Measurements from ENCODE around the gene GLYAT.

The GLYAT gene

DNA sequence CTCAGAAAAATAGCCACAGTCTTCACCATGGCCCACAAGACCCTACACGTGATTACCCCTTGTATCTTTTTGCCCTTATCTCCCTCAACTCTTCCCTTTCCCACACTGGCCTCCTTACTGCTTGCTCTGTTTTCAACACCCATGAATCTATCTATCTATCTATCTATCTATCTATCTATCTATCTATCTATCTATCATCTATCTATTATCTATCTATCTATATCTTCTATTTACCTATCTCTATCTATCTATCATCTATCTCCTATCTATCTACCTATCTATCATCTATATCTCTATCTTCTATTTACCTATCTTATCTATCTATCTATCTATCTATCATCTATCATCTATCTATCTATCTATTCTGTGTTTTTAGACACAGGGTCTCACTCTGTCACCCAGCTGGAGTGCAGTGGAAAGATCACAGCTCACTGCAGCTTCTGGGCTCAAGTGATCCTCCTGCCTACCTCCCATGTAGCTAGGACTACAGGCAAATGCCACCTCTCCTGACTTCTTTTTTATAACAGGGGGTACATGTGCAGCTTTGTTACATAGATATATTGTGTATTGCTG lies 55.1 kb downstream of the GLYAT start:
- no peak for DNase-seq

DNA sequence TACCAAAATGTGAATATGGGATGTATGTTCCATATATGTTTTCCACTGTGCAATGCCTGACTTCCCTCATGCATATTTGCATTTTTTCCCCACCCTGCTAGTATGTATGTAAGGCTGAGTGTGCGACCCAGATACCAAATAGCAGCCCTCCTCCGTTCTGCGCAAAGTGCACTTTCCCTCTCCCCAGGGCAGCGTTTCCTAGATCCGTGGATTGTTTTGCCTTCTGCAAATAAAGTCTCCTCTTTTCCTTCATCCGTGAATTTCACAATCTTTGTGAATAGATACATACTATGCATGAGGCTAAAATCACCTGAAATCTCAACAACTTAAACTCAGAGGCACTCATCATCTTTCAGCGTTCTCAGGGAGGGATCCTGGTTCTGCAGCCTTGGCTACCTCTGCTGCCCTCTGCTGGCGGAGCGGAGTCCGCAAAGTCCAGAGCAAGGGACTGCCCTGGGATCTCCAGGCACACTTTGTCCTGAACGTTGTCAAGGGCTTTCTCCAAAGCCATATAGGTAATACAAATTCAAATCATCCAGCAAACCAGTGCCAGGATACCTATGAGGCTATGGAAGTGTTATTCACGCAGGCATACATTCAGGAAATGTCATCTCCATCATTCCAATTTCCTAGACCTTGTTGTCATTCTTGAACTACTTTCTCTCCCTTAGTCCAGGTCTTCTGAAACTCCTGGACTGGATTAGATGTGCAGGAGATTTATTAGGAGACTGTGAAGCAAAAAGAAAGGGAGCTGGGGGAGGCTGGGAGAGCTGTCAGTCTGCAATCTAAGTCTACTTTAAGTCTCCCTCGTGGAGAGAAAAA lies 56.2 kb downstream of the GLYAT start:
- DNase-seq: peak; percentile 56

DNA sequence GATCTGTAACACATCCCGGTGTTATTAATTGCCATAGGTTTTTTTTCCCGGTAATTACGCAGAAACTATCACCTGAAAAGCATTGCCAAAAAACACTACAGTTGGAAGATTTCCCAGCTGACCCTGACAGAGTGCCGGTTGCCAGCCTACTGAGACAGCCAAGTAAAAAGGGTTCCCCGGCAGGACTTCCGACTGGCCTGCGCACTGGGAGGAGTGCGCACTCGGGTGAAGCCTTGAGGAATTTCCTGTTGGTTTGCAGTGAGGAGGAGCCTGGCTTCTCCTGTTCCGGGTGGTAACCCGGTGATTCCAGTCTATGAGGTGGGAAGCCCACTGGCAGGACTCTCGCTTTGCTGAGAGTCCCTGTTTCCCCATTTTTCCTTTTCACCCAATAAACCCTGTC lies 57.1 kb downstream of the GLYAT start:
- no peak for DNase-seq

DNA sequence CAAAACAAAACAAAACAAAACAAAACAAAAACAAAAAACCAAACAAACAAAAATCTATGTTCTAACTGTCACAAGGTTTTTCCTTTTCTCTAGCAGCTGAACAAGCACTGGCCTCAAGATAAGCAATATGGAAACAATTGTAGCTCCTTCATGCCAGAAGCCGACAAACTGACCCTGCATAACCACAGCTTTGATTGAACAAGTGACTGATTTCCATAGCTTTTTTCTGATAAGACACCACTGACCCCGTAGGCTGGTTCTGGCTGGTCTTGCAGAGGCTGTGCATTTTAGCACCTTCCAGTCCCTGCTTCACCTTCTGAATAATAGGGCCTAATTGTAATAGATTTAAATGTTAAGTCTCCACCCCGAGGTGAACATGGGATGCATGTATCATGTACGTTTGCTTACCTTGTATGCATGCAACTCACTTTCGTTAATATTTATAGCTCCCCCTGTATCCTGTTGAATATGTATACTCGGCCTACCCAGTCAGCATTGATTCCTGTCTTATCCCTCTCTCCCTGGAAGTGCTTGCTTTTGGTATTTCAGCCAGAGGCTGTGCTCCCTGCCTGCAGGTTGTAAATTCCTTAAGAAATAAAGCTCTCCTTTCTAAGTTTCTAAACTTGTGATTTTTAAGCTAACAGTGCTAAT lies 59.6 kb downstream of the GLYAT start:
- no peak for DNase-seq

DNA sequence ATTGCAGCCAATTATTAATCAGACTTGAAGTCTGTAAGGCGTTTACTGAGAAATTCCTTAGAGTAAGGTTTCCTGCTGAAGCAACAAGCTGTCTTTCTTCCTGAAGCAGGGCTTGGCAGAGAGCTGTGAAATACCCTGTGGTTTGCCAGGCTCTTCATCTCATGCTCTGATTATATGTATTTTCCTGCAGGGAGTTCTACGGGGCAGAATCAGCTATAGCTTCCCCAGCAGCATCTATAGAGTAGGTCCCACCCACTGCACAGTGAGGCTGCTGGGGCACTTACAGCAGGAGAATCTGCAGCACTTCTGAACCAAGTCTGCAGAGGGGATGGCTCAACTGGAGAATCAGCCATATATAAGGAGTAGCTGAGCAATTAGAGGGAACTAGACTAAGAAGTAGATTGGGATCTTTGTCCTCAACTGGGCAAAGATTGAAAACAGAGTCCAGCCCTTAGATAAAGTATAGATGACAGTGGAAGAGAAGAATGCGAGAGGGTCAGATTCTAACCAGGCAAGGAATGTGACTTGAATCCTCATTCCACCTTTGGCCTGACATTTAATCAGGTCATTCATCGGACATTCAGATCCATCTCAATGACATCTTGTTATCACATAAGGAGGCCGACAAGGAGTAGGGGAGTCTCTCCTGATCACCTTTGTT lies 71.7 kb downstream of the GLYAT start:
- DNase-seq: no peak

DNA sequence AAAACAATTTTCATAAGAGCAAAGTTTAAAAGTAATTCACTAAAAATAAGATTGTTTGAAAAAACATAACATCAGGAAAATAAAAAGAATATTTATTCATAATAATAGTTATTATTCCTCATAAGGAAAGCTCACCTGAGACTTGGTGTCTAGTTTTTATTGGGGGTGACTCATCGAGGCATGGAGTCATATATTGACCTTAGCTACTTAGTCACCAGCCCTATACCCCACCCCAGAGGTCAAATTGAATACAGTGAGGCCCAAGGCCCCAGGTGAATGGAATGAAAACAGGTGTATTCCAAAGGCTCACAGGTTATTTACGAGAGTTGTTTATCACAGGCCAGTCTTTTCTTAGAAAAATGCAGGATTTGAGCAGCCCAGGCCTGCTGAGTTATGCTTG lies 72.3 kb downstream of the GLYAT start:
- DNase-seq: no peak

Measured in fibroblast of upper back skin (primary cell).